Progenitor cell of endocrine pancreas (in vitro differentiated cells): ENCODE data around the gene BPIFB3. TPM values are rescaled to one million over a fixed set of nuclear protein-coding genes. Genes with fewer than 3 reads are reported as not detected.

Experiments used
- DNase-seq: peaks from one replicate; pipeline ENCODE4 v3.0.0; 2021; ENCODE audit warnings: low spot score; ENCODE audit not compliant: unreplicated experiment
- H3K27ac Mint-ChIP-seq: 2 replicates; pipeline ENCODE4 v1.8.0; 2021; ENCODE audit warnings: mild to moderate bottlenecking, moderate library complexity, mixed read lengths
- H3K27me3 Mint-ChIP-seq: 2 replicates; pipeline ENCODE4 v1.8.0; 2021; ENCODE audit warnings: mixed read lengths
- H3K36me3 Mint-ChIP-seq: 2 replicates; pipeline ENCODE4 v1.8.0; 2022; ENCODE audit warnings: mixed read lengths; ENCODE audit not compliant: insufficient read depth
- H3K4me1 Mint-ChIP-seq: 2 replicates; pipeline ENCODE4 v1.8.0; 2021; ENCODE audit warnings: low read depth, mixed read lengths
- H3K4me3 Mint-ChIP-seq: 2 replicates; pipeline ENCODE4 v1.8.0; 2021; ENCODE audit warnings: low read depth, mild to moderate bottlenecking, moderate library complexity, mixed read lengths
- H3K9me3 Mint-ChIP-seq: 2 replicates; pipeline ENCODE4 v1.8.0; 2021; ENCODE audit warnings: low read depth, mixed read lengths
- CTCF ChIP-seq: fragments of 200-600 bp; sonication (generic); IDR thresholded peaks from one replicate; pipeline ENCODE4 v1.5.0; 2021; ENCODE audit warnings: antibody characterized with exemption, mild to moderate bottlenecking; ENCODE audit not compliant: unreplicated experiment
- total RNA-seq: library from RNA; stranded (reverse); gene quantifications from 2 replicates; pipeline ENCODE4 v1.2.1, GENCODE V29; 2021

BPIFB3 gene
- total RNA-seq, 1 donor from 2014 or later: not detected

- no peaks in the 10 kb centered on the region for H3K4me1 Mint-ChIP-seq
- H3K27me3 Mint-ChIP-seq: peaks cover 16% of the 10 kb centered on the region
- H3K9me3 Mint-ChIP-seq: no peaks in the 10 kb centered on the region
- H3K36me3 Mint-ChIP-seq: no peaks in the 10 kb centered on the region
- no peak overlapping the region for H3K4me3 Mint-ChIP-seq
- TF ChIP-seq CTCF: no peak
- no peak for DNase-seq
- H3K27ac Mint-ChIP-seq: no peak overlapping the region
Measured at GRCh38 chr20:33069673-33070072, 16.0 kb downstream of the BPIFB3 start.

- H3K4me3 Mint-ChIP-seq: no peak overlapping the region
- H3K27me3 Mint-ChIP-seq: peaks cover 20% of the 10 kb centered on the region
- no peaks in the 10 kb centered on the region for H3K4me1 Mint-ChIP-seq
- no peak for DNase-seq
- no peak for TF ChIP-seq CTCF
- no peaks in the 10 kb centered on the region for H3K9me3 Mint-ChIP-seq
- no peaks in the 10 kb centered on the region for H3K36me3 Mint-ChIP-seq
- H3K27ac Mint-ChIP-seq: no peak overlapping the region
Measured at GRCh38 chr20:33070111-33071053, 16.7 kb downstream of the BPIFB3 start.

GRCh38 chr20:33071198-33071597 is 17.5 kb downstream of the BPIFB3 start:
- no peak for TF ChIP-seq CTCF
- H3K27ac Mint-ChIP-seq: peak overlapping the region; percentile 4
- H3K36me3 Mint-ChIP-seq: no peaks in the 10 kb centered on the region
- no peaks in the 10 kb centered on the region for H3K4me1 Mint-ChIP-seq
- H3K4me3 Mint-ChIP-seq: no peak overlapping the region
- peaks cover 23% of the 10 kb centered on the region for H3K27me3 Mint-ChIP-seq
- no peak for DNase-seq
- H3K9me3 Mint-ChIP-seq: no peaks in the 10 kb centered on the region

GRCh38 chr20:33072362-33072761 is 18.7 kb downstream of the BPIFB3 start:
- no peak for DNase-seq
- Mint-ChIP-seq H3K36me3 (no peaks in the 10 kb centered on the region), H3K27me3 (peaks cover 23% of the 10 kb centered on the region), H3K4me3 (no peak overlapping the region), H3K9me3 (no peaks in the 10 kb centered on the region), H3K4me1 (no peaks in the 10 kb centered on the region), H3K27ac (no peak overlapping the region)
- TF ChIP-seq CTCF: no peak

- Mint-ChIP-seq H3K27ac (no peak overlapping the region), H3K36me3 (no peaks in the 10 kb centered on the region), H3K4me1 (no peaks in the 10 kb centered on the region), H3K4me3 (no peak overlapping the region), H3K9me3 (no peaks in the 10 kb centered on the region), H3K27me3 (peaks cover 23% of the 10 kb centered on the region)
- DNase-seq: no peak
- no peak for TF ChIP-seq CTCF
Measured at GRCh38 chr20:33072813-33073212, 19.1 kb downstream of the BPIFB3 start.
